Fibroblast of lung (primary cell): Measurements from ENCODE around the gene TMEM208.

Experiments used
- EZH2 ChIP-seq: IDR thresholded peaks from 2 replicates; pipeline ENCODE4 v1.5.1; 2012; ENCODE audit warnings: low read length, control low read depth, mild to moderate bottlenecking; ENCODE audit errors: missing control alignments
- TF ChIP-seq, protein P1 (sequence below), 2 donors: IDR thresholded peaks in 1 of 2; conservative IDR thresholded peaks in 1 of 2; 1 replicate in 1 of 2; 2 replicates in 1 of 2; pipeline ENCODE4 v1.5.1; 2011 to 2012; ENCODE audit warnings: low read length in 2 of 2, control low read depth in 1 of 2, inconsistent platforms in 1 of 2, low read depth in 1 of 2, mild to moderate bottlenecking in 1 of 2

GRCh38 chr16:67193536-67193935 lies 33.4 kb upstream of the TMEM208 start:
- TF ChIP-seq, protein P1, sequence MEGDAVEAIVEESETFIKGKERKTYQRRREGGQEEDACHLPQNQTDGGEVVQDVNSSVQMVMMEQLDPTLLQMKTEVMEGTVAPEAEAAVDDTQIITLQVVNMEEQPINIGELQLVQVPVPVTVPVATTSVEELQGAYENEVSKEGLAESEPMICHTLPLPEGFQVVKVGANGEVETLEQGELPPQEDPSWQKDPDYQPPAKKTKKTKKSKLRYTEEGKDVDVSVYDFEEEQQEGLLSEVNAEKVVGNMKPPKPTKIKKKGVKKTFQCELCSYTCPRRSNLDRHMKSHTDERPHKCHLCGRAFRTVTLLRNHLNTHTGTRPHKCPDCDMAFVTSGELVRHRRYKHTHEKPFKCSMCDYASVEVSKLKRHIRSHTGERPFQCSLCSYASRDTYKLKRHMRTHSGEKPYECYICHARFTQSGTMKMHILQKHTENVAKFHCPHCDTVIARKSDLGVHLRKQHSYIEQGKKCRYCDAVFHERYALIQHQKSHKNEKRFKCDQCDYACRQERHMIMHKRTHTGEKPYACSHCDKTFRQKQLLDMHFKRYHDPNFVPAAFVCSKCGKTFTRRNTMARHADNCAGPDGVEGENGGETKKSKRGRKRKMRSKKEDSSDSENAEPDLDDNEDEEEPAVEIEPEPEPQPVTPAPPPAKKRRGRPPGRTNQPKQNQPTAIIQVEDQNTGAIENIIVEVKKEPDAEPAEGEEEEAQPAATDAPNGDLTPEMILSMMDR (conservative IDR thresholded peaks at IDR 0.05 in 1 of 2, IDR thresholded peaks at IDR 0.05 in 1 of 2; ENCODE audit: low read depth in 1 of 2, low read length in 2 of 2), result no peak
- no peak for TF ChIP-seq EZH2
